ENCODE data around the gene GOLGA8F.
"Not testable (repeated sequence)": the region's sequence is repeated elsewhere in the genome, so short reads cannot be mapped to it uniquely, and the experiment has no call there.

The GOLGA8F gene

GRCh38 chr15:28378364-28378763 lies at the start of gene GOLGA8F:
TSS of gene GOLGA8F (plus strand) at chr15:28378664. CDS start at chr15:28378762, 98 bp downstream.
- not testable (repeated sequence) for H3K4me1 ChIP-seq (ENCODE audit: insufficient read depth, insufficient read length); DNase-seq (ENCODE audit: low read depth, low spot score); H3K9me3 ChIP-seq (ENCODE audit: insufficient read depth, low read length); H3K9ac ChIP-seq (ENCODE audit: insufficient read length, low read depth); H3K27me3 ChIP-seq (ENCODE audit: insufficient read depth, insufficient read length); H3K4me3 ChIP-seq (ENCODE audit: insufficient read length, low read depth); H3K36me3 ChIP-seq (ENCODE audit: insufficient read depth, insufficient read length, low read length)

GRCh38 chr15:28357984-28358383 lies 20.5 kb upstream of the GOLGA8F start, which contains the start of gene GOLGA6L24:
TSS of gene GOLGA6L24 (minus strand) at chr15:28358084. CDS start at chr15:28358023, 61 bp downstream.
- H3K4me1 ChIP-seq (ENCODE audit: insufficient read depth, insufficient read length); H3K36me3 ChIP-seq (ENCODE audit: insufficient read depth, insufficient read length, low read length); H3K4me3 ChIP-seq (ENCODE audit: insufficient read length, low read depth); H3K9me3 ChIP-seq (ENCODE audit: insufficient read depth, low read length); H3K27me3 ChIP-seq (ENCODE audit: insufficient read depth, insufficient read length); H3K9ac ChIP-seq (ENCODE audit: insufficient read length, low read depth); DNase-seq (ENCODE audit: low read depth, low spot score): not testable (repeated sequence)

GRCh38 chr15:28365502-28365901 lies 13.0 kb upstream of the GOLGA8F start:
- H3K9me3 ChIP-seq (ENCODE audit: insufficient read depth, low read length); H3K27me3 ChIP-seq (ENCODE audit: insufficient read depth, insufficient read length); H3K36me3 ChIP-seq (ENCODE audit: insufficient read depth, insufficient read length, low read length); H3K9ac ChIP-seq (ENCODE audit: insufficient read length, low read depth); H3K4me1 ChIP-seq (ENCODE audit: insufficient read depth, insufficient read length); H3K4me3 ChIP-seq (ENCODE audit: insufficient read length, low read depth); DNase-seq (ENCODE audit: low read depth, low spot score): not testable (repeated sequence)

- H3K4me3 ChIP-seq (ENCODE audit: insufficient read length, low read depth); H3K36me3 ChIP-seq (ENCODE audit: insufficient read depth, insufficient read length, low read length); H3K9me3 ChIP-seq (ENCODE audit: insufficient read depth, low read length); H3K4me1 ChIP-seq (ENCODE audit: insufficient read depth, insufficient read length); H3K9ac ChIP-seq (ENCODE audit: insufficient read length, low read depth); H3K27me3 ChIP-seq (ENCODE audit: insufficient read depth, insufficient read length); DNase-seq (ENCODE audit: low read depth, low spot score): not testable (repeated sequence)
Measured at GRCh38 chr15:28380053-28380452, 1.6 kb downstream of the GOLGA8F start.

GRCh38 chr15:28396022-28396421 lies 17.6 kb downstream of the GOLGA8F start:
- H3K36me3 ChIP-seq (ENCODE audit: insufficient read depth, insufficient read length, low read length); H3K9ac ChIP-seq (ENCODE audit: insufficient read length, low read depth); H3K27me3 ChIP-seq (ENCODE audit: insufficient read depth, insufficient read length); H3K4me3 ChIP-seq (ENCODE audit: insufficient read length, low read depth); DNase-seq (ENCODE audit: low read depth, low spot score); H3K9me3 ChIP-seq (ENCODE audit: insufficient read depth, low read length); H3K4me1 ChIP-seq (ENCODE audit: insufficient read depth, insufficient read length): not testable (repeated sequence)

GRCh38 chr15:28402774-28403435 lies 24.4 kb downstream of the GOLGA8F start:
- H3K27me3 ChIP-seq (ENCODE audit: insufficient read depth, insufficient read length); H3K36me3 ChIP-seq (ENCODE audit: insufficient read depth, insufficient read length, low read length); H3K9me3 ChIP-seq (ENCODE audit: insufficient read depth, low read length); H3K4me1 ChIP-seq (ENCODE audit: insufficient read depth, insufficient read length); H3K4me3 ChIP-seq (ENCODE audit: insufficient read length, low read depth); H3K9ac ChIP-seq (ENCODE audit: insufficient read length, low read depth); DNase-seq (ENCODE audit: low read depth, low spot score): not testable (repeated sequence)

- not testable (repeated sequence) for H3K27me3 ChIP-seq (ENCODE audit: insufficient read depth, insufficient read length); H3K9ac ChIP-seq (ENCODE audit: insufficient read length, low read depth); H3K4me3 ChIP-seq (ENCODE audit: insufficient read length, low read depth); DNase-seq (ENCODE audit: low read depth, low spot score); H3K36me3 ChIP-seq (ENCODE audit: insufficient read depth, insufficient read length, low read length); H3K9me3 ChIP-seq (ENCODE audit: insufficient read depth, low read length); H3K4me1 ChIP-seq (ENCODE audit: insufficient read depth, insufficient read length)
Measured at GRCh38 chr15:28420470-28420869, 42.0 kb downstream of the GOLGA8F start.

- not testable (repeated sequence) for H3K4me1 ChIP-seq (ENCODE audit: insufficient read depth, insufficient read length); H3K27me3 ChIP-seq (ENCODE audit: insufficient read depth, insufficient read length); H3K9ac ChIP-seq (ENCODE audit: insufficient read length, low read depth)
Measured at GRCh38 chr15:28435594-28435993, 57.1 kb downstream of the GOLGA8F start.

More at GRCh38 chr15:28435594-28435993, 57.1 kb downstream of the GOLGA8F start:
- not testable (repeated sequence) for H3K36me3 ChIP-seq (ENCODE audit: insufficient read depth, insufficient read length, low read length); H3K4me3 ChIP-seq (ENCODE audit: insufficient read length, low read depth); DNase-seq (ENCODE audit: low read depth, low spot score); H3K9me3 ChIP-seq (ENCODE audit: insufficient read depth, low read length)
